Karpas-422 (cell line): ENCODE measurements around the gene JAZF1. TPM values are rescaled to one million over a fixed set of nuclear protein-coding genes. Genes with fewer than 3 reads are reported as not detected.

Experiments
- DNase-seq: peaks from one replicate; pipeline ENCODE4 v3.0.0-alpha.2; 2015
- H2AFZ ChIP-seq: fragments of 200-600 bp; sonication (generic); 2 replicates; pipeline ENCODE4 v1.6.1; 2014; ENCODE audit warnings: antibody characterized with exemption, low read length, mixed read lengths
- H3K27ac ChIP-seq: fragments of 200-600 bp; sonication (generic); 2 replicates; pipeline ENCODE4 v1.5.1; 2014; ENCODE audit warnings: mild to moderate bottlenecking, low read length, moderate library complexity
- H3K27me3 ChIP-seq: fragments of 200-600 bp; sonication (generic); 2 replicates; pipeline ENCODE4 v1.6.1; 2014; ENCODE audit warnings: low read length, mixed read lengths
- H3K36me3 ChIP-seq: fragments of 200-600 bp; sonication (generic); 2 replicates; pipeline ENCODE4 v1.6.1; 2014; ENCODE audit warnings: low read length, mixed read lengths; ENCODE audit not compliant: insufficient read depth
- H3K4me1 ChIP-seq: fragments of 200-600 bp; sonication (generic); 2 replicates; pipeline ENCODE4 v1.6.1; 2014; ENCODE audit warnings: mild to moderate bottlenecking, low read length, mixed read lengths
- H3K4me2 ChIP-seq: fragments of 200-600 bp; sonication (generic); 2 replicates; pipeline ENCODE4 v1.6.1; 2014; ENCODE audit warnings: low read length, low read depth, mild to moderate bottlenecking; ENCODE audit not compliant: poor library complexity, severe bottlenecking
- H3K4me3 ChIP-seq: fragments of 200-600 bp; sonication (generic); 2 replicates; pipeline ENCODE4 v1.5.1; 2014; ENCODE audit warnings: mild to moderate bottlenecking, antibody characterized with exemption, low read length, mixed read lengths
- H3K79me2 ChIP-seq: fragments of 200-600 bp; sonication (generic); 2 replicates; pipeline ENCODE4 v1.6.1; 2014; ENCODE audit warnings: mild to moderate bottlenecking, low read length, mixed read lengths
- H3K9ac ChIP-seq: fragments of 200-600 bp; sonication (generic); 2 replicates; pipeline ENCODE4 v1.6.0; 2014; ENCODE audit warnings: low read length
- H3K9me2 ChIP-seq: fragments of 200-600 bp; sonication (generic), shearing (Covaris generic); replicated peaks from 2 replicates; pipeline ENCODE4 v1.6.0; 2014; ENCODE audit warnings: mild to moderate bottlenecking, low read length, moderate library complexity; ENCODE audit not compliant: insufficient read depth
- H3K9me3 ChIP-seq: fragments of 300-700, 200-600 bp; sonication (generic); 2 replicates; pipeline ENCODE4 v1.6.1; 2014; ENCODE audit warnings: low read length, mixed read lengths
- H4K20me1 ChIP-seq: fragments of 200-600 bp; sonication (generic); 2 replicates; pipeline ENCODE4 v1.6.1; 2014; ENCODE audit warnings: mild to moderate bottlenecking, antibody characterized with exemption, low read length, low read depth; ENCODE audit not compliant: insufficient read depth
- total RNA-seq: library from RNA; depleted of rRNA; stranded (reverse); fragments of >200 nt; shearing (Covaris generic); gene quantifications from 2 replicates; pipeline ENCODE4 v1.2.3, GENCODE V29; 2014; ENCODE audit warnings: low replicate concordance

JAZF1 gene
- total RNA-seq, 1 experiment from 2014 or later, result 4.2 TPM

DNA sequence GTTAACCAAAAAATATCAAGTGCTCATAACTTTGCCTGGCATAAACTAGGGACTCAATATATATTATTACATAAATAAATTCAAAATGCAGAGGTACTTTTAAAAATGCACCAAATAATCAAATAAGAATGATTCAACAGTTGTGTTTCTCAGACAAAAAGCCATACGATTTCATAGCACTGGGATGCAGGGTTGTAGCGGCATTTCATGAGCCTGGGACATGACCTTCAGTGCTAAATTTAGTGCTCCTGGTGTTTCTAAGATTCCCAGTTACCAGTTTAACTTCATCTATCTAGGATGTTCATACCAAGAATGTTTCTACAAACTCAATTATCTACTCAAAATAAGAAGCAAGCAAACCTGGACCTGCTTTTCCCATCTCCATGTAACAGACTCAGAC lies 4.0 kb downstream of the JAZF1 start:
- Histone ChIP-seq H3K9me3 (no peaks in the 10 kb centered on the region), H3K9ac (no peak overlapping the region), H3K4me3 (no peak overlapping the region), H3K36me3 (no peaks in the 10 kb centered on the region), H3K27me3 (peaks cover 3% of the 10 kb centered on the region; the same call in 1 of the 2 replicates), H3K79me2 (no peaks in the 10 kb centered on the region), H3K4me2 (no peak overlapping the region), H3K27ac (no peak overlapping the region), H3K4me1 (peaks cover 23% of the 10 kb centered on the region), H3K9me2 (no peaks in the 10 kb centered on the region), H2AFZ (no peak overlapping the region), H4K20me1 (peaks cover 6% of the 10 kb centered on the region; the same call in 1 of the 2 replicates)
- DNase-seq, result no peak

DNA sequence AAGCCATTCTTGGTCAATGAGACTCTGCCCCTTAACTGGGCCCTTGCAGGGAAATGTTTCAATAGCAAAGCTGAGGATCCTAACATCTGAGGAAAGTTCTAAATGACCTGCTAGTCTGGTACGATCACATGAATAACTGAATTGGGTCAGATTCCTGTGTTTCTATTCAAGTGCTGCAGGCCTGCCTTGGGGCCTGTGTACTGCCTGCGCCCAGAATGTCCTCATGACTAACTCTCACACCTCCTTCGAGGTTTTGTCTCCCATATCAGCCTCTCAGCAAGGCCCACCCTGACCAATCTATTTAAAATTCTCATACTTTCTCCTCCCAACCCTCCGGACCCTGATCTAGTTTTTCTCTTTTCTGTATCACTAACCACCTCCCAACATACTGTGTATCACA lies 4.4 kb downstream of the JAZF1 start:
- H3K9ac ChIP-seq, result no peak overlapping the region
- H3K27ac ChIP-seq, result no peak overlapping the region
- no peaks in the 10 kb centered on the region for H3K79me2 ChIP-seq
- H3K4me3 ChIP-seq, result no peak overlapping the region
- no peak overlapping the region for H3K4me2 ChIP-seq
- H3K9me3 ChIP-seq, result no peaks in the 10 kb centered on the region
- no peaks in the 10 kb centered on the region for H3K36me3 ChIP-seq
- peaks cover 18% of the 10 kb centered on the region for H3K4me1 ChIP-seq
- no peaks in the 10 kb centered on the region for H3K9me2 ChIP-seq
- peaks cover 6% of the 10 kb centered on the region; the same call in 1 of the 2 replicates for H4K20me1 ChIP-seq
- H3K27me3 ChIP-seq, result peaks cover 3% of the 10 kb centered on the region; the same call in 1 of the 2 replicates
- no peak for DNase-seq
- H2AFZ ChIP-seq, result no peak overlapping the region

DNA sequence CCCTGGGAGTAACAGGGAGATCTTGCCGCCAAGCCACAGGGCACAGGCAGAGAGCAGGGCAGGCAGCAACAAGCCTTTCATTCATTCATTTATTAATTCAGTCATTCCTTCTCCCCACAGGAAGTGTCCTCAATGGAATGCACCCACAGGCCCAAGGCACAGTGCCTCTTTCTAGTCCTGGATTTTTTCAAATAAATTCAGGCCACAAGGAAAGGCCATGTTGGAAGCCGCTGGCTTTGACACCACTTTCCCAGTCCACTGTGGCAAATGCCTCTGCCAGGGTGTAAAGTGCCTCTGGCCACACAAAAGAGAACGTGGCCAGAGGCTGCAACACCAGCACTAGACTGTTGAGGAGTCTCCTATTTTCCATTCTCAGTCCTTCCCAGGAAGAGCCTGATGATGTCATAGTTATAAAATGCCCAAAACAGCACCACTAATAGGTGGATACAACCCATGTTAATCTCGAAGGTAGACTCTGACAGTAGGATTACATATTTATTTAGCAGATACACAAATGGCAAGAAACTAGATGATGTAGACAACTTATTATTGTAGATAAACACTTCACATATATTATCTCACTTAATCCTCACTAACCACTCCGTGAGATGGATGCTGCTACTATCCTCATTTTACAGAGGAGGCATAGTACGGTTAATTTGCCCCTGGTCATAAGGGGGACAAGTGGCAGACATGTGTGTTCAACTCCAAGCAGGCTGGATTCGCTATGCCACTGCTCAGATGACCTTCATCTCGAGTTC lies 5.5 kb downstream of the JAZF1 start:
- no peak overlapping the region for H2AFZ ChIP-seq
- H4K20me1 ChIP-seq, result peaks cover 6% of the 10 kb centered on the region; the same call in 1 of the 2 replicates
- H3K36me3 ChIP-seq, result no peaks in the 10 kb centered on the region
- no peaks in the 10 kb centered on the region for H3K9me2 ChIP-seq
- H3K9ac ChIP-seq, result no peak overlapping the region
- no peak for DNase-seq
- no peak overlapping the region for H3K4me3 ChIP-seq
- H3K4me2 ChIP-seq, result no peak overlapping the region
- no peak overlapping the region for H3K27ac ChIP-seq
- no peaks in the 10 kb centered on the region for H3K79me2 ChIP-seq
- no peaks in the 10 kb centered on the region for H3K9me3 ChIP-seq
- H3K4me1 ChIP-seq, result peaks cover 14% of the 10 kb centered on the region
- H3K27me3 ChIP-seq, result peaks cover 3% of the 10 kb centered on the region; the same call in 1 of the 2 replicates

DNA sequence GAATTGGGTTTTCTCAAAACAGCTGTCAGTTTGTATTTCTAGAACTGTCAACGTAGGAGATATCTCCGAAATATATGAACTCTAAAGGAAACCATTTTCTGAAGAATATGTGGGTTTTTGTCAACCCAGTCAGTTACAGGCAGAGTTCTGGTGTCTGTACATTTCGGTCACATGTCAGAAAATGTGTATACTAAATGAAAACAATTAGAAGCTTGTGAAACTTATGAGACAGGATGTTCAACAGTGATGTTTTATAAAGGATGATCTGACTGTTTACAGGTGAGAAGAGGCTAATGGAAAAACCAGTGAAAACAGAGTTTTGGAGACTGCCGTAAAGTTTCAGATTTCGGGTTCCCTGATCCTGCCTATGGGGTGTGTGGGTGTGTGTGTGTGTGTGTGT lies 6.2 kb downstream of the JAZF1 start:
- no peaks in the 10 kb centered on the region for H3K9me3 ChIP-seq
- H3K4me2 ChIP-seq, result no peak overlapping the region
- H3K9ac ChIP-seq, result no peak overlapping the region
- no peak overlapping the region for H2AFZ ChIP-seq
- no peak overlapping the region for H3K4me3 ChIP-seq
- no peaks in the 10 kb centered on the region for H3K79me2 ChIP-seq
- DNase-seq, result no peak
- peaks cover 3% of the 10 kb centered on the region; the same call in 1 of the 2 replicates for H3K27me3 ChIP-seq
- no peaks in the 10 kb centered on the region for H3K9me2 ChIP-seq
- H3K27ac ChIP-seq, result no peak overlapping the region
- H3K36me3 ChIP-seq, result no peaks in the 10 kb centered on the region
- H4K20me1 ChIP-seq, result peaks cover 6% of the 10 kb centered on the region; the same call in 1 of the 2 replicates
- H3K4me1 ChIP-seq, result peaks cover 14% of the 10 kb centered on the region

DNA sequence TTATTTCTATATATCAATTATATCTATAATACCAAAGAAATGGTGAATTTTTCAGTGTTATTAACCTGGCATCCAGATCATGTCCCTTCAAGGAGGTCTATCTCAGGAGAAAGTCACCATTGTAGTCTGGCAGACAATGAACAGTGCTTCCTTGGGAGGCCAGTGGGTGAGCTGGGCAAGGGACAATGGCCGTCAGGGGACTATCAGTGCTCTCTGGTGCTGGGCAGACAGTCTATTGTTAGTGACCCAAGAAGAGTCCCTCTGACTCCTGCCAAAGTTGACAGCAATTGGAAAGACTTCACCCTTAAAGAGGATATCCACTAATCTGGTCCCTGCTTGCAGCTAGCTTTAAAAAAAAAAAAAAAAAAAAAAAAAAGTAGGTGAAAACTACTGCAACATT lies 7.1 kb downstream of the JAZF1 start:
- H3K9ac ChIP-seq, result no peak overlapping the region
- H2AFZ ChIP-seq, result no peak overlapping the region
- H3K4me3 ChIP-seq, result no peak overlapping the region
- 0 out of 2 replicates have a peak, but pooled peaks cover under 1% of the 10 kb centered on the region for H4K20me1 ChIP-seq
- no peak overlapping the region for H3K4me2 ChIP-seq
- H3K27ac ChIP-seq, result no peak overlapping the region
- no peaks in the 10 kb centered on the region for H3K36me3 ChIP-seq
- H3K9me2 ChIP-seq, result no peaks in the 10 kb centered on the region
- no peak for DNase-seq
- peaks cover 7% of the 10 kb centered on the region; the same call in 1 of the 2 replicates for H3K4me1 ChIP-seq
- no peaks in the 10 kb centered on the region for H3K27me3 ChIP-seq
- H3K79me2 ChIP-seq, result no peaks in the 10 kb centered on the region
- no peaks in the 10 kb centered on the region for H3K9me3 ChIP-seq

DNA sequence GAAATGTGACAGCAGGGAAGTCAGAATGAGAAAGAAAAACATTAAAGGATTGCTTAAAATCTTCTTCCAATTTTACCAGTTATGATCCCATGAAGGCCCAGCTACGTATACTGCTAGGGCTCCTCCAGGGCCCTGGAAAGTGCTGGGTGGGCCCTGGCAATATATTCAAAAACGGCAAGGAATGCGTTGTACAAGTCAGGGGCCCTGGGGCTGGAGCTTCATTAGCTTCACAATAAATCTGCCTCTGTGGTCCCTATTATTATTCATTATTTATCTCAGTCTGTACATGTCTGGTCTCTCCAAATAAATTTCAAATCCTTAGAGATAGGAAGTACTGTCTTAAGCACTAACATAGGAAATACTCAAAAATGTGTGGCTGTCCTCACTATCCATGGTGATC lies 7.6 kb downstream of the JAZF1 start:
- no peak for DNase-seq
- Histone ChIP-seq H3K79me2 (no peaks in the 10 kb centered on the region), H3K9ac (no peak overlapping the region), H3K9me2 (no peaks in the 10 kb centered on the region), H3K4me3 (no peak overlapping the region), H4K20me1 (no peaks in the 10 kb centered on the region), H2AFZ (no peak overlapping the region), H3K4me1 (peaks cover 9% of the 10 kb centered on the region; the same call in 1 of the 2 replicates), H3K27me3 (no peaks in the 10 kb centered on the region), H3K9me3 (no peaks in the 10 kb centered on the region), H3K27ac (no peak overlapping the region), H3K36me3 (no peaks in the 10 kb centered on the region), H3K4me2 (no peak overlapping the region)

DNA sequence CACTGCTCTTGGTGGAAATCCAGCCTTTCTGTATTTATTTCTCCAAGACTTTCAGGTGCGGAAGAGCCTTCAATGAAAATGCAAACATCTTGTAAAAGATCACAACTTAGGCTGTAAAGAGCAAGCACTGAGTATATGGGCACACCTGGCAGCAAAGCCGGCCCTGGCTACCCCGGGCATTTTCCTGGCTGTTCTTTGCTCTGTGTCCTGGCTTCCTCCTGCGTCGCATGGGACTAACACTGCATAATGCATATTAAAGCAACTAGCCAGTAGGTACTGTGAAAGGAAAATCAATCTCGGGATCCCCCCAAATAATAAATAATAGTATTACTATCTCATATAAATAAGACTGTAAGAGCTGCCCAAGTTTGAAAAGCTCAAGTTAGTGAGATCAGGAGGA lies 9.9 kb downstream of the JAZF1 start:
- Histone ChIP-seq H3K9me3 (no peaks in the 10 kb centered on the region), H3K27me3 (no peaks in the 10 kb centered on the region), H3K79me2 (no peaks in the 10 kb centered on the region), H3K9me2 (no peaks in the 10 kb centered on the region), H3K4me3 (no peak overlapping the region), H2AFZ (no peak overlapping the region), H3K4me2 (no peak overlapping the region), H3K9ac (no peak overlapping the region), H4K20me1 (no peaks in the 10 kb centered on the region), H3K4me1 (peaks cover 13% of the 10 kb centered on the region), H3K36me3 (no peaks in the 10 kb centered on the region), H3K27ac (no peak overlapping the region)
- no peak for DNase-seq

DNA sequence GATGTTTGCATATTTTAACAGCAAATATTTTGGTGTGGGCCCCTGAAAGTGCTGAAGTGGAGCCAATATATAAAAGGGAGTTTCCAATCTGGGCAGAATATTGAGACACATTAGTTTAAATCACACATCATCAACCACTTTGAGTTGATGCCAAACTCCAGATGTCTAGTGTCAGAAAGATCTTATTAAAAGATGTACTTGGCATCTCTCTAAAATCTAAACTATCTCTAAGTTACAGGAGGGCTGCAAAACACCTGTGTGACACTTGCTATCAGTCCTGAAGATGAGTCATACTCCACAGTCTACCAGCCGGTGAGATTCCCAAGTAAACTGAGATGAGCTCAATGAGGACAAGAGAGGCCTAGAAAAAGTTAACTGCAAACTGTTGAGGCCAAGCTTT lies 11.4 kb downstream of the JAZF1 start:
- no peaks in the 10 kb centered on the region for H3K9me2 ChIP-seq
- no peak overlapping the region for H3K4me3 ChIP-seq
- no peak overlapping the region for H3K27ac ChIP-seq
- H3K27me3 ChIP-seq, result no peaks in the 10 kb centered on the region
- H3K9me3 ChIP-seq, result no peaks in the 10 kb centered on the region
- no peak for DNase-seq
- H4K20me1 ChIP-seq, result no peaks in the 10 kb centered on the region
- no peak overlapping the region for H3K9ac ChIP-seq
- H3K36me3 ChIP-seq, result no peaks in the 10 kb centered on the region
- H3K4me2 ChIP-seq, result no peak overlapping the region
- peaks cover 19% of the 10 kb centered on the region for H3K4me1 ChIP-seq
- no peaks in the 10 kb centered on the region for H3K79me2 ChIP-seq
- H2AFZ ChIP-seq, result no peak overlapping the region
